ENCODE data around the gene PER3. TPM values are rescaled to one million over a fixed set of nuclear protein-coding genes. Genes with fewer than 3 reads are reported as not detected.

Gene PER3
- total and polyA plus RNA-seq, 2 of the 8 experiments (the other 6 are each of a cell fraction or from before 2014, with no cell fraction given) = 8.3 to 9.3 TPM

DNA sequence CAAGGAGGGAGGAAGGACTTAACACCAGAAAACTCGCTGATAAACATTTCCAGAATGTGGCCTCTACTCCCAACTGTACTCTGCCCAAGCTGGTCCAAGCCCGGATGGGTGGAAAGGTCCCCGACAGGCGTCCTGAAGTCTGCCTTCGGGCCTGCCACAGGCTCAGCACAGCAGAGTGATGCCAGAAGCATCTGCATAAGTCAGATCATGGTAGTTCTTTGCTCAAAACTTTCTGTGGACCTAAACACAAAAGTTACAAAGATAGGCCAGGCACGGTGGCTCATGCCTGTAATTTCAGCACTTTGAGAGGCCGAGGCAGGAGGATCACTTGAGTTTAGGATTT is 69.6 kb downstream of the PER3 start:
- H3K9me3 ChIP-seq (ENCODE audit: insufficient read depth in 2 of 2, low read depth in 1 of 2, low read length in 1 of 2) = no peaks in the 10 kb centered on the region
- H2BK12ac ChIP-seq (ENCODE audit: low read depth, low read length) = no peak overlapping the region
- no peak overlapping the region for H2BK120ac ChIP-seq (replicated peaks; ENCODE audit: low read depth, low read length)
- no peak overlapping the region for H4K8ac ChIP-seq (ENCODE audit: extremely low read depth, insufficient read depth, low read length)
- H2AK5ac ChIP-seq (ENCODE audit: low read depth, low read length) = no peak overlapping the region
- H3K14ac ChIP-seq (ENCODE audit: insufficient read length) = no peak overlapping the region
- no peak overlapping the region for H2AFZ ChIP-seq (ENCODE audit: low read length)
- H2BK5ac ChIP-seq (ENCODE audit: low read depth, low read length) = no peak overlapping the region
- no peak overlapping the region for H3K56ac ChIP-seq (replicated peaks; ENCODE audit: insufficient read length, low read depth, low read length)
- no peak overlapping the region for H2BK20ac ChIP-seq (ENCODE audit: low read length)
- CTCF ChIA-PET (ENCODE audit: partially characterized antibody) = no interaction called here
- H3K4me3 ChIP-seq (ENCODE audit: extremely low read depth in 1 of 4, insufficient read depth in 2 of 4, low read depth in 3 of 4, low read length in 4 of 4) = no peak overlapping the region
- no peaks in the 10 kb centered on the region for H3K27me3 ChIP-seq (replicated peaks in 1 of 4; ENCODE audit: control insufficient read depth in 3 of 4, extremely low read depth in 1 of 4, insufficient read depth in 3 of 4, low read length in 3 of 4)
- H3K4me2 ChIP-seq (ENCODE audit: insufficient read depth in 1 of 2, low read depth in 2 of 2, low read length in 2 of 2) = no peak overlapping the region
- H3K18ac ChIP-seq (ENCODE audit: extremely low read depth, low read length) = no peak overlapping the region
- no peaks in the 10 kb centered on the region for H3K23me2 ChIP-seq (ENCODE audit: low read depth, low read length)
- 93% methylated on average over 7 of the region's 7 CpGs; no CpG with 5 or more reads in 1 of the 2 experiments for WGBS, 2 experiments (ENCODE audit: extremely low coverage in 1 of 2, insufficient coverage in 1 of 2, insufficient read length in 1 of 2, insufficient replicate concordance in 2 of 2, low coverage in 1 of 2, low lambda C conversion rate in 2 of 2, missing lambda C conversion rate in 1 of 2)
- no peaks in the 10 kb centered on the region for H3K36me3 ChIP-seq (ENCODE audit: control insufficient read depth in 2 of 4, insufficient read depth in 4 of 4, low read length in 3 of 4)
- no peaks in the 10 kb centered on the region for H3K79me2 ChIP-seq (ENCODE audit: control insufficient read depth in 1 of 2, insufficient read depth in 2 of 2, low read length in 2 of 2)
- POLR2A ChIA-PET (ENCODE audit: partially characterized antibody) = no interaction called here
- H4K20me1 ChIP-seq (replicated peaks in 1 of 2; ENCODE audit: control insufficient read depth in 1 of 2, insufficient read depth in 2 of 2, low read length in 2 of 2) = no peaks in the 10 kb centered on the region
- H3K4ac ChIP-seq (replicated peaks; ENCODE audit: insufficient read length, low read depth, low read length) = no peak overlapping the region
- H3K4me1 ChIP-seq (replicated peaks in 1 of 4; ENCODE audit: control insufficient read depth in 3 of 4, insufficient read depth in 4 of 4, low read length in 3 of 4) = no peaks in the 10 kb centered on the region; a peak in 2 of 7 replicates
- no peak overlapping the region for H4K91ac ChIP-seq (replicated peaks; ENCODE audit: insufficient read length, low read length)
- FAIRE-seq = no peak
- no peak overlapping the region for H3K23ac ChIP-seq (ENCODE audit: insufficient read length)
- DNase-seq (ENCODE audit: low read depth in 1 of 2, low spot score in 2 of 2) = no peak
- H3K27ac ChIP-seq (ENCODE audit: low read depth, low read length) = no peak overlapping the region
- H4K5ac ChIP-seq (ENCODE audit: insufficient read length, low read depth, low read length) = no peak overlapping the region
- TF ChIP-seq POU5F1 (IDR thresholded peaks at IDR 0.05; ENCODE audit: low read depth, low read length) = no peak
- no peak for TF ChIP-seq ASH2L (IDR thresholded peaks at IDR 0.05; ENCODE audit: low read length)
- TF ChIP-seq CHD1 (IDR thresholded peaks at IDR 0.05; ENCODE audit: low read depth, low read length) = no peak
- no peak overlapping the region for H2BK15ac ChIP-seq (ENCODE audit: low read length)
- H3K9ac ChIP-seq (replicated peaks in 1 of 4; ENCODE audit: extremely low read depth in 1 of 4, low read depth in 3 of 4, low read length in 3 of 4) = no peak overlapping the region
- H3K79me1 ChIP-seq (ENCODE audit: low read depth, low read length) = no peaks in the 10 kb centered on the region

Data from H1 (cell line).